ENCODE measurements around the gene RIN3. TPM values are rescaled to one million over a fixed set of nuclear protein-coding genes. Genes with fewer than 3 reads are reported as not detected.
"Not testable (repeated sequence)": the region's sequence is repeated elsewhere in the genome, so short reads cannot be mapped to it uniquely, and the experiment has no call there.

Gene RIN3
- total RNA-seq, 6 experiments from 2014 or later: 19.7 to 26.0 (median 24.6) TPM

GRCh38 chr14:92638266-92638665 lies 124.7 kb downstream of the RIN3 start:
- Mint-ChIP-seq H3K36me3 (ENCODE audit: low read depth) (peaks cover 6% of the 10 kb centered on the region; the same call in 1 of the 2 replicates), H3K9me3 (no peaks in the 10 kb centered on the region), H3K27ac (peak overlapping the region; percentile 10; the same call in 1 of the 2 replicates), H3K4me1 (ENCODE audit: low read depth) (peaks cover 6% of the 10 kb centered on the region), H3K27me3 (ENCODE audit: insufficient read depth) (no peaks in the 10 kb centered on the region; the same call in 1 of the 2 replicates), H3K4me3 (no peak overlapping the region)
- TF ChIP-seq CTCF (IDR thresholded peaks at IDR 0.05): no peak
- no peak for DNase-seq

- Mint-ChIP-seq H3K9me3 (no peaks in the 10 kb centered on the region), H3K36me3 (ENCODE audit: low read depth) (peaks cover 6% of the 10 kb centered on the region; the same call in 1 of the 2 replicates), H3K27ac (peak overlapping the region; percentile 16; the same call in 1 of the 2 replicates), H3K27me3 (ENCODE audit: insufficient read depth) (no peaks in the 10 kb centered on the region; the same call in 1 of the 2 replicates), H3K4me3 (no peak overlapping the region), H3K4me1 (ENCODE audit: low read depth) (peaks cover 7% of the 10 kb centered on the region)
- TF ChIP-seq CTCF (IDR thresholded peaks at IDR 0.05): no peak
- no peak for DNase-seq
Observed at GRCh38 chr14:92638904-92639303, 125.3 kb downstream of the RIN3 start.

GRCh38 chr14:92639472-92640117 lies 126.0 kb downstream of the RIN3 start:
- Mint-ChIP-seq H3K4me1 (ENCODE audit: low read depth) (peaks cover 14% of the 10 kb centered on the region), H3K36me3 (ENCODE audit: low read depth) (peaks cover 10% of the 10 kb centered on the region), H3K27ac (peak overlapping the region; percentile 16; the same call in 1 of the 2 replicates)
- not testable (repeated sequence) for H3K9me3 Mint-ChIP-seq; H3K4me3 Mint-ChIP-seq; DNase-seq; H3K27me3 Mint-ChIP-seq (ENCODE audit: insufficient read depth)

- Mint-ChIP-seq H3K27me3 (ENCODE audit: insufficient read depth) (no peaks in the 10 kb centered on the region; the same call in 1 of the 2 replicates), H3K4me1 (ENCODE audit: low read depth) (peaks cover 31% of the 10 kb centered on the region), H3K9me3 (peaks cover 16% of the 10 kb centered on the region), H3K4me3 (no peak overlapping the region), H3K36me3 (ENCODE audit: low read depth) (peaks cover 22% of the 10 kb centered on the region), H3K27ac (no peak overlapping the region)
- no peak for DNase-seq
- no peak for TF ChIP-seq CTCF (IDR thresholded peaks at IDR 0.05)
Observed at GRCh38 chr14:92641306-92641705, 127.7 kb downstream of the RIN3 start.

- H3K27me3 Mint-ChIP-seq (ENCODE audit: insufficient read depth): peaks cover 2% of the 10 kb centered on the region; the same call in 1 of the 2 replicates
- H3K4me1 Mint-ChIP-seq (ENCODE audit: low read depth): peaks cover 60% of the 10 kb centered on the region
- peak; percentile 74 for DNase-seq
- peaks cover 16% of the 10 kb centered on the region for H3K9me3 Mint-ChIP-seq
- H3K4me3 Mint-ChIP-seq: peak overlapping the region; percentile 69
- peak overlapping the region; percentile 94 for H3K27ac Mint-ChIP-seq
- H3K36me3 Mint-ChIP-seq (ENCODE audit: low read depth): peaks cover 22% of the 10 kb centered on the region
- TF ChIP-seq CTCF (IDR thresholded peaks at IDR 0.05): no peak
Observed at GRCh38 chr14:92644171-92644969, 130.8 kb downstream of the RIN3 start.

Data from HFFc6 (cell line).